SK-N-SH treated with all-trans-retinoic acid at 6 μM for 48 hours (cell line): ENCODE results near the gene TCF3.

Experiments
- ATAC-seq: fragments of 200-7000 bp; cut with Tn5 transposase; 3 replicates; pipeline ENCODE4 v1.9.1; 2020; ENCODE audit warnings: mild to moderate bottlenecking, moderate library complexity
- ARNTL ChIP-seq: fragments of 450-650 bp; formaldehyde crosslinking; IDR thresholded peaks from 2 replicates; pipeline ENCODE4 v1.5.0; 2020; ENCODE audit warnings: low read depth, mild to moderate bottlenecking, moderate library complexity, borderline replicate concordance
- BACH2 ChIP-seq: fragments of 250-450 bp; sonication (Bioruptor Pico); IDR thresholded peaks from 2 replicates; pipeline ENCODE4 v1.9.0; 2021; ENCODE audit warnings: mild to moderate bottlenecking, borderline replicate concordance
- CSDC2 ChIP-seq: fragments of 250-450 bp; sonication (Bioruptor Pico); IDR thresholded peaks from 2 replicates; pipeline ENCODE4 v1.5.0; 2020; ENCODE audit warnings: mild to moderate bottlenecking, moderate library complexity
- ESRRG ChIP-seq: fragments of 250-450 bp; sonication (Bioruptor Pico); IDR thresholded peaks from 2 replicates; pipeline ENCODE4 v1.6.1; 2021; ENCODE audit warnings: mild to moderate bottlenecking
- GLIS3 ChIP-seq: fragments of 250-450 bp; sonication (Bioruptor Pico); IDR thresholded peaks from 2 replicates; pipeline ENCODE4 v1.5.0; 2020; ENCODE audit warnings: mild to moderate bottlenecking, moderate library complexity
- ISL1 ChIP-seq: fragments of 250-450 bp; sonication (Bioruptor Pico); IDR thresholded peaks from 2 replicates; pipeline ENCODE4 v2.1.2; 2022; ENCODE audit warnings: mild to moderate bottlenecking, moderate library complexity
- OSR1 ChIP-seq: fragments of 250-450 bp; sonication (Bioruptor Pico); IDR thresholded peaks from 2 replicates; pipeline ENCODE4 v1.8.0; 2022; ENCODE audit warnings: moderate library complexity, mild to moderate bottlenecking, inconsistent platforms
- PPARA ChIP-seq: fragments of 250-450 bp; sonication (Bioruptor Pico); IDR thresholded peaks from 2 replicates; pipeline ENCODE4 v1.5.0; 2020; ENCODE audit warnings: mild to moderate bottlenecking, borderline replicate concordance
- RARB ChIP-seq: fragments of 250-450 bp; sonication (Bioruptor Pico); IDR thresholded peaks from 2 replicates; pipeline ENCODE4 v1.8.0; 2021; ENCODE audit warnings: mild to moderate bottlenecking, moderate library complexity
- TCF4 ChIP-seq: fragments of 250-450 bp; sonication (Bioruptor Pico); IDR thresholded peaks from 2 replicates; pipeline ENCODE4 v1.8.0; 2021; ENCODE audit warnings: mild to moderate bottlenecking, moderate library complexity, borderline replicate concordance
- TOX ChIP-seq: fragments of 250-450 bp; sonication (Bioruptor Pico); IDR thresholded peaks from 2 replicates; pipeline ENCODE4 v1.8.0; 2021; ENCODE audit warnings: mild to moderate bottlenecking, moderate library complexity, borderline replicate concordance
- ZFP3 ChIP-seq: fragments of 250-450 bp; sonication (Bioruptor Pico); IDR thresholded peaks from 2 replicates; pipeline ENCODE4 v1.5.0; 2020; ENCODE audit warnings: mild to moderate bottlenecking, moderate library complexity
- ZFP30 ChIP-seq: fragments of 450-650 bp; formaldehyde crosslinking; IDR thresholded peaks from 2 replicates; pipeline ENCODE4 v1.5.0; 2022; ENCODE audit warnings: mild to moderate bottlenecking, moderate library complexity
- ZNF565 ChIP-seq: fragments of 450-650 bp; formaldehyde crosslinking; conservative IDR thresholded peaks from 2 replicates; pipeline ENCODE4 v1.5.0; 2020; ENCODE audit warnings: low read depth, mild to moderate bottlenecking, moderate library complexity
- ZNF70 ChIP-seq: fragments of 450-650 bp; formaldehyde crosslinking; IDR thresholded peaks from 2 replicates; pipeline ENCODE4 v1.5.0; 2020; ENCODE audit warnings: mild to moderate bottlenecking, moderate library complexity
- ZNF8 ChIP-seq: fragments of 450-650 bp; formaldehyde crosslinking; IDR thresholded peaks from 2 replicates; pipeline ENCODE4 v1.5.0; 2020; ENCODE audit warnings: mild to moderate bottlenecking, moderate library complexity
- TF ChIP-seq, protein P1 (sequence below): fragments of 250-450 bp; sonication (Bioruptor Pico); IDR thresholded peaks from 2 replicates; pipeline ENCODE4 v1.8.0; 2021; ENCODE audit warnings: low read depth, mild to moderate bottlenecking, moderate library complexity, borderline replicate concordance
- TF ChIP-seq, protein P2 (sequence below): fragments of 250-450 bp; sonication (Bioruptor Pico); IDR thresholded peaks from 2 replicates; pipeline ENCODE4 v1.8.0; 2020; ENCODE audit warnings: mild to moderate bottlenecking, moderate library complexity, borderline replicate concordance
- TF ChIP-seq, protein P3 (sequence below): fragments of 250-450 bp; sonication (Bioruptor Pico); IDR thresholded peaks from 2 replicates; pipeline ENCODE4 v1.5.1; 2021; ENCODE audit warnings: mild to moderate bottlenecking, moderate library complexity
- TF ChIP-seq, protein P4 (sequence below): fragments of 250-450 bp; sonication (Bioruptor Pico); IDR thresholded peaks from 2 replicates; pipeline ENCODE4 v1.5.0; 2020; ENCODE audit warnings: mild to moderate bottlenecking, moderate library complexity

Gene TCF3

DNA sequence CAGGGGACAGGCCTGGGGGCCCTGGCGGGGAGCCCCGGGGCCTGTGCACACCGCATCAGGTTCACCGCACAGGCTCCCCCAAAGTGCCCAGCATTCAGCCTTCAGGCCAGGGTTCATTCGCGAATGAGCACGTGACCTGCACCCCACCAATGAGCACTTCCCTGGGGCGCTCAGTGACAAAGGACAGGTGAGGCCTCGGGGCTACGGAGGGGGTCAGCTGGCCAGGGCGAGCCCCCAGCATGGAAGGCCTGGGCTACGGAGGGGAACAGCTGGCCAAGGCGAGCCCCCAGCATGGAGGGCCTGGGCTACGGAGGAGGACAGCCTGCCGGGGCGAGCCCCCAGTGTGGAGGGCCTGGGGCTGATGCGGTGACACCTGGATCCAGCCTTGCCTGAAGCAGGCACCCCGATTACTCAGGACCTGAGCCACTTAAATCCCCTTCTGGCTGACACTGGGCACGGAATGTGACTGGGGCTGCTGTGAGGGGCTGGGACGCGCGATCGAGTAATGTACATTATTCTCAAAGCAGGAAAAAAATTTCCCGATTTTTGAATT is 23.1 kb downstream of the TCF3 start:
- TF ChIP-seq, protein P1, sequence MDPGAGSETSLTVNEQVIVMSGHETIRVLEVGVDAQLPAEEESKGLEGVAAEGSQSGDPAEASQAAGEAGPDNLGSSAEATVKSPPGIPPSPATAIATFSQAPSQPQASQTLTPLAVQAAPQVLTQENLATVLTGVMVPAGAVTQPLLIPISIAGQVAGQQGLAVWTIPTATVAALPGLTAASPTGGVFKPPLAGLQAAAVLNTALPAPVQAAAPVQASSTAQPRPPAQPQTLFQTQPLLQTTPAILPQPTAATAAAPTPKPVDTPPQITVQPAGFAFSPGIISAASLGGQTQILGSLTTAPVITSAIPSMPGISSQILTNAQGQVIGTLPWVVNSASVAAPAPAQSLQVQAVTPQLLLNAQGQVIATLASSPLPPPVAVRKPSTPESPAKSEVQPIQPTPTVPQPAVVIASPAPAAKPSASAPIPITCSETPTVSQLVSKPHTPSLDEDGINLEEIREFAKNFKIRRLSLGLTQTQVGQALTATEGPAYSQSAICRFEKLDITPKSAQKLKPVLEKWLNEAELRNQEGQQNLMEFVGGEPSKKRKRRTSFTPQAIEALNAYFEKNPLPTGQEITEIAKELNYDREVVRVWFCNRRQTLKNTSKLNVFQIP = no peak
- TF ChIP-seq ZNF8 (CRISPR knock-in tag) = no peak
- no peak for TF ChIP-seq OSR1 (CRISPR knock-in tag)
- TF ChIP-seq PPARA (CRISPR knock-in tag) = no peak
- ATAC-seq = no peak

DNA sequence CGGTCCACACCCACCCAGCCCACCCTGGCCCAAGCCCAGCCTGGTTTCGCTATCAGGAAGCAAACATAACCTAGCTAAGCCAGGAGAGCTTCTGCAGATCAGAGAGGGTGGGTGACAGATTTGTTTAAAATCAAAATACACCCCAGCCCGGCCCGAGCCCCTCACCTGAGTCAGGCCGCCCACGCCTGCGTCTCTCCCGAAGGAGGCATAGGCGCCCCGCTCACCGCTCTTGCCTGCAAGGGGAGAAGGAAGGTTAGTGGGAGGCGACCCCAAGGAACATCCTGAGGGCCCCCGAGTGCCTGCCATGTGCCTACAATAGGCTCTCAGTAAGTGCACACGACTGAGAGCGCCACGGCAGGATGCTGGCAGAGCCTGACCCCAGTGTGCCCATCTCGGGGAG is 25.2 kb downstream of the TCF3 start:
- TF ChIP-seq RARB (CRISPR knock-in tag) = no peak
- no peak for TF ChIP-seq ZNF70 (CRISPR knock-in tag)
- TF ChIP-seq ZNF8 (CRISPR knock-in tag) = no peak
- TF ChIP-seq GLIS3 = no peak
- no peak for TF ChIP-seq ZFP30 (CRISPR knock-in tag)
- no peak for TF ChIP-seq TOX (CRISPR knock-in tag)
- TF ChIP-seq ZNF565 (CRISPR knock-in tag) = no peak
- TF ChIP-seq ESRRG (CRISPR knock-in tag) = no peak
- TF ChIP-seq ARNTL = no peak
- TF ChIP-seq, all 23 proteins: peak for 0
- ATAC-seq = no peak

DNA sequence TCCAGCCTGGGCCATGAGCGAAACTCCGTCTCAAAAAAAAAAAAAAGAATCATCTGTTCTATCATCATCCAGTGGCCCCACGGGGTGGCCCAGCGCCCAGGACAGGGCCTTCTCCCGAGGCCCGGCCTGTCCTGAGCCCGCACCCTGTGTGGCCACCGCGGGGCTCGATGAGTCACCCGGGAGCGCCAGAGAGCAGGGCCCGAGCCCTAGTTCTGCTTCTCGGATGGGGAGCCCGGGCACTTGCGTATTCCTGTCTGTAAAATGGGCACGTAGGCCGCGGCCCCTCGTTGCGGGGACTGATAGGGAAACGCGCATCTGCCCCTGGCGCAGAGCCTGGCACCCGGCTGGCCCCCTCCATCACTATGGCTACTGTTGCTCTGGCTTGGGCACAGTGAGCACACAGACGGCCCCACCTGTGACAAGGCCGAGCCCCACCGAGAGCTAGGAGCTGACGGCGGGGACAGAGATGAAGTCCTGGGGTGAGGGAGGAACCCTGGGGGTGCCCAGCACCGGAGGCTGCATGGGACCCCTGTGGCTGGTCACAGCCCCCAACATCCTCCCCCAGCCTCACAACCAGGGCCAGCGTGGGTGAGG is 25.9 kb downstream of the TCF3 start:
- TF ChIP-seq GLIS3 = no peak
- no peak for TF ChIP-seq TCF4
- no peak for TF ChIP-seq TOX (CRISPR knock-in tag)
- TF ChIP-seq, protein P2, sequence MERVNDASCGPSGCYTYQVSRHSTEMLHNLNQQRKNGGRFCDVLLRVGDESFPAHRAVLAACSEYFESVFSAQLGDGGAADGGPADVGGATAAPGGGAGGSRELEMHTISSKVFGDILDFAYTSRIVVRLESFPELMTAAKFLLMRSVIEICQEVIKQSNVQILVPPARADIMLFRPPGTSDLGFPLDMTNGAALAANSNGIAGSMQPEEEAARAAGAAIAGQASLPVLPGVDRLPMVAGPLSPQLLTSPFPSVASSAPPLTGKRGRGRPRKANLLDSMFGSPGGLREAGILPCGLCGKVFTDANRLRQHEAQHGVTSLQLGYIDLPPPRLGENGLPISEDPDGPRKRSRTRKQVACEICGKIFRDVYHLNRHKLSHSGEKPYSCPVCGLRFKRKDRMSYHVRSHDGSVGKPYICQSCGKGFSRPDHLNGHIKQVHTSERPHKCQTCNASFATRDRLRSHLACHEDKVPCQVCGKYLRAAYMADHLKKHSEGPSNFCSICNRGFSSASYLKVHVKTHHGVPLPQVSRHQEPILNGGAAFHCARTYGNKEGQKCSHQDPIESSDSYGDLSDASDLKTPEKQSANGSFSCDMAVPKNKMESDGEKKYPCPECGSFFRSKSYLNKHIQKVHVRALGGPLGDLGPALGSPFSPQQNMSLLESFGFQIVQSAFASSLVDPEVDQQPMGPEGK (CRISPR knock-in tag) = no peak
- TF ChIP-seq ISL1 (CRISPR knock-in tag) = no peak
- no peak for TF ChIP-seq PPARA (CRISPR knock-in tag)
- TF ChIP-seq ZFP3 (CRISPR knock-in tag) = no peak
- ATAC-seq = no peak

DNA sequence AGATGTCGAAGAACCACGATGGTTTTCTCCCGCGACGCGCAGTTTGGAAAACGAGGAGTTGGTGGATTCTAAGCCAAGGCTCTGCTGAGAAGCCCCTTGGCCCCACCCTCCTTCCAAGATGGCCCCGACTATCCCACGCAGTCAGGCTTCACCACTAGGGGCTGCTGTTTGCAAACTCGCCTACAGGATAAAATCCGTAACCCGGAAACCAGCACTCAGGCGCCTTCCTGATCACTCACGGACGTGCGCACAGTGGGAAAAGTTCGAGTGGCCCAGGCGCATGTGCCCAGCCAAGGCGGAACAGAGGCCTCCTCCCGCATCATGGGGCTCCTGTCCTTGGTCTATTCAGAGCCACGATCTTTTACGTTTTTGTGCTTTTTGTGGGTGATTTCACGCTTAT is 28.0 kb downstream of the TCF3 start:
- ATAC-seq = peak; percentile 78
- TF ChIP-seq, protein P3, sequence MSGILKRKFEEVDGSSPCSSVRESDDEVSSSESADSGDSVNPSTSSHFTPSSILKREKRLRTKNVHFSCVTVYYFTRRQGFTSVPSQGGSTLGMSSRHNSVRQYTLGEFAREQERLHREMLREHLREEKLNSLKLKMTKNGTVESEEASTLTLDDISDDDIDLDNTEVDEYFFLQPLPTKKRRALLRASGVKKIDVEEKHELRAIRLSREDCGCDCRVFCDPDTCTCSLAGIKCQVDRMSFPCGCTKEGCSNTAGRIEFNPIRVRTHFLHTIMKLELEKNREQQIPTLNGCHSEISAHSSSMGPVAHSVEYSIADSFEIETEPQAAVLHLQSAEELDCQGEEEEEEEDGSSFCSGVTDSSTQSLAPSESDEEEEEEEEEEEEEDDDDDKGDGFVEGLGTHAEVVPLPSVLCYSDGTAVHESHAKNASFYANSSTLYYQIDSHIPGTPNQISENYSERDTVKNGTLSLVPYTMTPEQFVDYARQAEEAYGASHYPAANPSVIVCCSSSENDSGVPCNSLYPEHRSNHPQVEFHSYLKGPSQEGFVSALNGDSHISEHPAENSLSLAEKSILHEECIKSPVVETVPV (CRISPR knock-in tag) = no peak
- TF ChIP-seq ISL1 (CRISPR knock-in tag) (no peak), CSDC2 (CRISPR knock-in tag) (no peak), BACH2 (CRISPR knock-in tag) (no peak), RARB (CRISPR knock-in tag) (no peak), PPARA (CRISPR knock-in tag) (no peak)

DNA sequence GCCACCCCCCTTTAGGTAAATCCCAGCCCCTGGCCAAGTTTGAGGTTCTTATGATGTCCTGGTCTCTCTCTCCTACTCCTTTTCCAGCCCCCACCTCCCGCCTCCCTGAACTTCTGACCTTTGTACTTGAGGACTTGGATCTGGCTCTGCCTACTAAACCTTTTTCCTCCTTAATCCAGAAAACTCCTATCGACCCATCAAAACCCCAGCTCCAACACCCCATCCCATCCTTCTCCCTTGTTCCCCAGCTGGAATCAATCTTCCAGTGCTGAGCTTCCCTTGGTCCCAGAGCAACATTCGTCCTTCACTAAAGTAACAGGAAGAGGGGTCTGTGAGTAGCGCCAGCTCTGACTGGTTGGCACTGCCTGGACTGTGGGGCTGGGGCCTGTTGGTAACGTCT is 29.9 kb downstream of the TCF3 start:
- TF ChIP-seq, protein P4, sequence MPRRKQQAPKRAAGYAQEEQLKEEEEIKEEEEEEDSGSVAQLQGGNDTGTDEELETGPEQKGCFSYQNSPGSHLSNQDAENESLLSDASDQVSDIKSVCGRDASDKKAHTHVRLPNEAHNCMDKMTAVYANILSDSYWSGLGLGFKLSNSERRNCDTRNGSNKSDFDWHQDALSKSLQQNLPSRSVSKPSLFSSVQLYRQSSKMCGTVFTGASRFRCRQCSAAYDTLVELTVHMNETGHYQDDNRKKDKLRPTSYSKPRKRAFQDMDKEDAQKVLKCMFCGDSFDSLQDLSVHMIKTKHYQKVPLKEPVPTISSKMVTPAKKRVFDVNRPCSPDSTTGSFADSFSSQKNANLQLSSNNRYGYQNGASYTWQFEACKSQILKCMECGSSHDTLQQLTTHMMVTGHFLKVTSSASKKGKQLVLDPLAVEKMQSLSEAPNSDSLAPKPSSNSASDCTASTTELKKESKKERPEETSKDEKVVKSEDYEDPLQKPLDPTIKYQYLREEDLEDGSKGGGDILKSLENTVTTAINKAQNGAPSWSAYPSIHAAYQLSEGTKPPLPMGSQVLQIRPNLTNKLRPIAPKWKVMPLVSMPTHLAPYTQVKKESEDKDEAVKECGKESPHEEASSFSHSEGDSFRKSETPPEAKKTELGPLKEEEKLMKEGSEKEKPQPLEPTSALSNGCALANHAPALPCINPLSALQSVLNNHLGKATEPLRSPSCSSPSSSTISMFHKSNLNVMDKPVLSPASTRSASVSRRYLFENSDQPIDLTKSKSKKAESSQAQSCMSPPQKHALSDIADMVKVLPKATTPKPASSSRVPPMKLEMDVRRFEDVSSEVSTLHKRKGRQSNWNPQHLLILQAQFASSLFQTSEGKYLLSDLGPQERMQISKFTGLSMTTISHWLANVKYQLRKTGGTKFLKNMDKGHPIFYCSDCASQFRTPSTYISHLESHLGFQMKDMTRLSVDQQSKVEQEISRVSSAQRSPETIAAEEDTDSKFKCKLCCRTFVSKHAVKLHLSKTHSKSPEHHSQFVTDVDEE (CRISPR knock-in tag) = no peak
- peak; percentile 99 for TF ChIP-seq ZFP3 (CRISPR knock-in tag)
- TF ChIP-seq, all 23 proteins: peak for 1
- no peak for ATAC-seq
